Muscle of back (tissue), 11 donors: ENCODE data around the gene SYTL3. TPM values are rescaled to one million over a fixed set of nuclear protein-coding genes. Genes with fewer than 3 reads are reported as not detected.
"Not testable (repeated sequence)": the region's sequence is repeated elsewhere in the genome, so short reads cannot be mapped to it uniquely, and the experiment has no call there.

Experiments
- DNase-seq, 3 donors: peaks; one replicate each; pipeline versions ENCODE4 v3.0.0 to v3.0.0-alpha.2; 2013
- polyA plus RNA-seq, 10 donors: library from polyadenylated mRNA; unstranded; fragments of 120-200 nt; gene quantifications; one replicate each; pipeline ENCODE4 v1.2.1, GENCODE V29; 2013; ENCODE audit not compliant: insufficient read length in 10 of 10

Gene SYTL3
- polyA plus RNA-seq, 10 donors: 3.8 to 11.8 (median 7.2) TPM

DNA sequence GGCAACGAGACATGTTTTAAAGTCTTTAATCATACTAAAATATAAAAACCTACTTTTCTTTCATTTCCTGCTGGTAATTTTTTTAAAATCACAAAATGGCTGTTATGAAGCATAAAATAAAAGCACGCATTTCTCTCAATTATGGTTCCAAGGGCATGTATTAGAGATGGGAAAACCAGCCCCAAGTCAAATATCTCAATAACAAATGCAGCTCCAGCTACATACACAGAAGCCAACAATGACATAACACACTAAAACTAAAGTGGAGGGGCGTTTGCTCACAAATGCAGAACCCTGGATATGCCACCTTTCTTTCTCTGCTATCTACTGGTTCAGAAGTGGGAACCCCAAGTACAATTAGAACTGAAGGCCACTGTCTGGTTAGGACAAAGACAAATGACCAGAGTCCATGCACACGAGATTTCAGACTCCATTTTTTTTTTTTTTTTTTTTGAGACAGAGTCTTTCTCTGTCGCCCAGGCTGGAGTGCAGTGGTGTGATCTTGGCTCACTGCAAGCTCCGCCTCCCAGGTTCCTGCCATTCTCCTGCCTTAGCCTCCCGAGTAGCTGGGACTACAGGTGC, 141.5 kb downstream of the SYTL3 start:
- DNase-seq: peak in 1 of 3 donors; percentile 52

DNA sequence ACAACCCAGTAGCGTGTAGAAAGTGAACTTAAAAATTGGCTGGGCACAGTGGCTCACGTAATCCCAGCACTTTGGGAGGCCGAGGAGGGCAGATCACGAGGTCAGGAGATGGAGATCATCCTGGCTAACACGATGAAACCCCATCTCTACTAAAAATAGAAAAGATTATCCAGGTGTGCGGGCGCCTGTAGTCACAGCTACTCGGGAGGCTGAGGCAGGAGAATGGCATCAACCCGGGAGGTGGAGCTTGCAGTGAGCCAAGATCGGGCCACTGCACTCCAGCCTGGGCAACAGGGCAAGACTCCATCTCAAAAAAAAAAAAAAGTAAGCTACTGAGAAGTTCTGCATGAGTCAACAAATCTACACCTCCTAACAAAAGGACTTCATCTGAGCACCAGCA, 142.7 kb downstream of the SYTL3 start:
- DNase-seq: not testable (repeated sequence)

DNA sequence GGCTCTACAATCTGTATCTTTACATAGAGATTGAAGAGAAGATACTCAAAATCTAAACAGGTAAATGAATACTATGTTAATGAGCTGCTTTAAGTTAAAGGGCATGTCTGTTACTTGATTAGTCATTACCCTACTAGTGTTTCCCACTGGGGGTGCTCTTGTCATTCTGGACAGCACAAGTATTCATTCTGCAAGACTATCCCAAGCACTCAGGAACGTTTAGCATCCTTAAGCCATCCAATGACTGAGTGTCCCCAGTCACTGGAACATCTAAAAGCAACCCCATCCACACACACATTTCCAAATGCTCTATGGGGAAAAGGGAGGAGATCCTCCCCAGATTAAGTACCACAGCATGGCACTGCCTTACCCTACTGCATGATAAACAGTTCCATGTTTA, 143.6 kb downstream of the SYTL3 start:
- no peak for DNase-seq

DNA sequence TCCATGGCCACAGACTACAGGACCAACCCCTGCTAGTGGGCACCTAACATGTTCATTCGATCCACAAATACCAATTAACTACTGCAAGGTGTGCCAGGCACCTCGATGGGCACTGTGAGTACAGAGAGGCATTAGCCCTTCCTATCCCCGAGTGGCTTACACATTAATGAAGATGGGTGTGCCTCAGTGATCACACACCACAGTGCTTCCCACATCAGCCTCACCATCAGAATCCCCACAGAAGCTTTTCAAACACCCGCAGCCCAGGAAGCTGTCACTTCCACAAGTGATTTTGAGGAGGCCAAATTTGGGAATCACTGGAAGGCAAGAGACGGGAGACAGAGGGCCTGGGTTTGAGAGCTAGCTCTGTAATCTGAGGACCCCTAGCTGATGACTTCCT, 145.7 kb downstream of the SYTL3 start:
- no peak for DNase-seq

DNA sequence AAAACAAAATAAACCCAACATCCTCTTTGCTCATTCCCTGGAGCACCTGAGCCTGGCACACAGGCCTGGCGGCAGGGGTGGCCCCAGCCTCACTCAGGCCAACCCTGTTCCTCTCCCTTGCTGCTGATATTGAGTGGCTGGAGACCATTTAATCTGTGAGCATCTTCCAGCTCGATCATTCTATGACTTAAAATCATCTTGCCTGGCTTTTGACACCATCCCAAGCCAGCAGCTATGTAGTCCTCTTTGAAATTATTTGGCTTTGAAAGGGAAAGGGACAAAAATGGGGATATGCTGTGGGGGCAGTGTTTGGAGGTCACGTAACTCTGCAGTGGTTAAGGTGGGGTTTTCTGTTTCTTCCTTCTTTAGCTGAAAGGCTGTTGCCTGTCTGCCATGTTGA, 146.5 kb downstream of the SYTL3 start:
- no peak for DNase-seq

DNA sequence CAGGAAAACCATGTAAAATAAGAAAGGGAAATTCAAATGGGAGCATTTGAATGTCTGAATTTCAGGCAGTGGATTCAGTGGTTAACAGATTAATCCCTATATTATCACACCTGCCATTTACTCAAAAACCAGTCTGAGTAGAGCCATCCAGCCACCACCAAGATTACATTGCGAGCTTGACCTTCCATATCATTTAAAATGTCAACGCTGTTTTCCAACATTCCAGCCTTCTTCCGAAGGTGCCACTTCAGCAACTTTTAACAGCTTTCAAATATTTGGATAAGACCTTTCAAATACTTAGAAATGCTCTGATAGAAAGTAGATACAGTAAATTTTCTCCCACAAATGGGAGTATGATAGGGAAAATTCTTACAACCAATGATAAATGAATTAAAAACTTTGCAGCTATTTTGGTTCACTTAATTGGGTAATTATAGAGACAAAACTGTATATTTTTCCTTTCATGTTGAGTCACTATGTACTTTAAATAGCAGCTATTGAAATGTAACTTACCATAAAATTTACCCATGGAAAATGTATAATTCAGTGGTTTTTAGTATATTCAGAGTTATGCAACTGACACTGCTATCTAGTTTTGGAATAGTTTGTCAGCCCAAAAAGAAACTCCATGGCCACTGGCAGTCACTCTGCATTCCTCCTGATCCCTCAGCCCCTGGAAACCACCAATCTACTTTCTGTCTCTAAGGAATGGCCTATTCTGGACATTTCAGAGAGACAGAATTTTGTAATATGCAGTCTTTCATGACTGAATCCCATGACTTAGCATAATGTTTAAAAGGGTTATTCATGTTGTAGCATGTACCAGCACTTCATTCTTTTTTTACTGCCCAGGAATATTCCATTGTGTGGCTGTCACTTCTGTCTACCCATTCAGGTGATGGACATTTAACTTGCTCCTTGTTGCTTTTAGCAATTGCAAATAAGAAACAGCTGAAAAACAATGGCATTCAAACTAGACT, 147.8 kb downstream of the SYTL3 start:
- peak in 2 of 3 donors; percentile 13 to 68 for DNase-seq

DNA sequence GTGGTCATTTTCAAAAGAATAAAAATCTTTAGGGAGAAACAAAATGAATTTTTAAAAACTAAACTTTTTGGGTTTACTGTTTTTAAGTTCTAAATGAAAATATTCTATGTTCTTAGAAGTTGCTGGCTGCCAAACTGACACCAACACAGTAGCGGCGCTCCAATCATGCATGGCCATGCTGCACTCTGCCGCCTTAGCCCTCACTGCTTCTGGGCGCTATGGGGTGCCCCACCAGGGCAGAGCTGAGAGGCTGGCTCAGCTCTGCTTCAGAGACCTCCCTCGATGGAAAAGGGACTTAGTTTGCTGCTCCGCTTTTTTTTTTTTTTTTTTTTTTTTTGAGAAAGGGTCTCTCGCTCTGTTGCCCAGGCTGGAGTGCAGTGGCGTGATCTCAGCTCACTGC, 148.5 kb downstream of the SYTL3 start:
- DNase-seq: no peak

DNA sequence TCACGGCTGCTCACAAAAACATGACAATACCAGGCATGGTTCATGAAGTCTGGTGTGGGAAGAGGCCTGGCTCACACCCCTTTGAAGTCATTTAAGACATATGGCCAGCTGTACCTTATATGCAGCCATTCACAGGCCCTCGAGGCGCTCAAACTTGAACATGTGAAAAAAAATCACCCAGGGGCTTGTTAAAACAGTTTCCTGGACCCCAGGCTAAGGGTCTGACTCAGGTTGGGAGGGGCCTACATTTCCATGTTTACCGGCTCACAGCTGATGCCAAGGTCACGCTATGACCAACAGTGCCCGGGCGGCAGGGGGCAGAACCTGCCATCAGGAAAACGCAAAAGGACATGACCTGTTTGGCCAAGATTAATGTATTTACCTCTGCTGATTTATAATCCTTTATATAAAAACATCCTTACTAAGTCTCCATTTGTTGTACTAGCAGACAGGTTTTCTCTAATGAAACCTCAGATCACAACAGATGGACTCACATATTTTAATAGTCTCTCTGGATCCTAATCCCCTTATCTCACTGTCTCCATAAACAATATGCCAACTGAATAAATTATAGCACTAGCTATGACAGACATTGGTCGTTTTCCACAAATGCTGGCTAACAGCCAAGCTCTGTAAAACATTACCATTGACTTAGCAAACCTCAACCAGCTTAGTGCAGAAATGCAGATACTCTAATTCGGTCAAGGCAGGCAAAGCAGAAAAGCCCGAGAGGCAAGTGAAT, 149.4 kb downstream of the SYTL3 start:
- peak in 1 of 3 donors; percentile 30 for DNase-seq

DNA sequence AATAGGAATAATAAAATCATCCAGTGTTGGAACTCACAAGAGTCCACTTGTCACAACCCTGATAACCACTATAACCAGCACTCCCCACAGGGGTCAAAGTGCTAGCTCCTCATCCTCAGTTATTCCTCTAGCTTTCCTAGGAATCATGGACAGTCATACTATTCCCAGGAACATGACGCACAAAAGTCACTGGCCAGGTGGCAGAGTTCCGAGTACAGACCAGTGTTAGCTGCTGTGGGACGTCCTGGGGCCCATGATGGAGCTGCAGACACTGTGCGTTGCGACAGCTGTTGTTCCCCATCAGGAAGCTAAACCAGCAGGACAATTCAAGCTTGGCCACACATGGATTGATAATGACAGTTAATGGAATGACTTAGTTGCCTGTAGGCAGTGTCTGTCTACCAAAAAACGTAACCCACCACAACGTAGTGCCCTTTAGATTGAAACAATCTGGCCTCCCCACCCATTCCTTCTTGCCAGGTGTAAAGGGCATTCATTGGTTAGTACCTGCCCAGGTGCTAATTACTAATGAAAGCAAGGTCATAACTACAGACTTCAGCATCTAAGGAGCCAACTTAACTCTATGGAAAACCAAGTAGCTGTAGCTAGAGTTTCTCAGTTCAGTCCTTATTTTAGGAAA, 151.9 kb downstream of the SYTL3 start:
- DNase-seq: peak in 2 of 3 donors; percentile 15 to 27

DNA sequence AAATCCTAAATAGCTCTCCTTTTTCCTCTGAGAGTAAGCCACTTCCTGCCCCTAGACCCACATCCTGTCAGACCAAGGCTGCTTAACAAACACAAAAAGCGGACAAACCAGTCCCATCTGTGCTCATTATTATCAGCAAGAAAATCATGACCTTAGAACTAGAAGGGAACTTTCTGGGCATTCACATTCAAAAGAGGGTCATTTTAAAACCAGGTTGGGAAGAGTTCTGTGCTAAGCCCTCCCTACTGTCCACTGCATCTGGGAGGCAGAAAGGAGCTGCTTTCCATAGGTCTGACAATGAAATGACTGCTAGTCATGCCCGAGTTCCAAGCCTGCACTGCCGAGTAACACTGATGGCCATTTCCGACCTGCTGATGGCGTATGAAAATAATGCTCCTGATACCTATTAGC, 153.9 kb downstream of the SYTL3 start:
- peak in 1 of 3 donors; percentile 40 for DNase-seq

DNA sequence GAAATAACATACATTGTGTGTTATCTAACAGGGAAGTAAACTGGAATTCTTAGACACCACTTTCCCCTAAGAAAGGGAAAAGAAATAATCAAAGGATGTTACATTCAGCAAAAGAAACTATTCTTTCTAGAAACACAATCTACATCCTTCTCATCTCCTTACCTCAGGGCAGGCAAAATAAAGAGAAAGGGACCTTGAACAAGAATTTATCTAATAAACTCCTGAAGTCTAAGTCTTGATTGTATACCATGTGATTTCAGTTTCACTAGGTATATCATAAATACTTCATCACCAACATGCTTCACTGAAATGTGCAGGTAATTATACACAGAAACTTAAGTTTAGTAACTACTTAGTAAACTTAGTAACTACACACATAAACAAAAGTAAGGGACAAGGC, 154.4 kb downstream of the SYTL3 start:
- DNase-seq: no peak

DNA sequence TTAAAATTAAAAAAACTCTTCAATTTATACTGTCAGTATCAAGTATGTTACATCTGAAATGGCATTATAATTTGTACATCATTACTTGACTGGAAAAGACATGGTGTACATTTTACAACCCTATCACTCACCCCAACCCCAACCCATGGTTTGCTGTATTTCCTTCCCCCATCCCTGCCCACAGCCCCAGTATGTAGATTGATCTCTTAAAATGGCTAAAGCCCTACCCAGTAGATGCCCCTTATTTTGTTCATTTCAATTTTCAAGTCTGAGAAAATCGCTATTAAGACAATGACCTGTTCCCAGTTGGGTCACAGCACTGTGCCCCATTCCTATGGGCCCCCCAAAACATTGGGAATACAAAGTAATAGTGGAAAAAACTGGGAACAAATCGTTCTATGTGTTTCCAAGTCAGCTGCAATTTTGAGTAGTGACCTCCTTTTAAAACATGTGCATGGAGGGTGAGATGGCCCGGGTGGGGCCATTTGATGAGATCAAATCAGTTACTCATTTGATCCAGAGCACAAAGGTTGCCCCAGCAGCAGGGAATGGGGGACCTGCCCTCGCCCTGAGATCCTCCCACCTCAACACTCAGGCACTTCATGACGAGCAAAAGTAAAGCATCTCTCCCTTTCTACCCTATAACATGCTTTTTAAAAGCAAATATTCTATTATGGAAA, 156.0 kb downstream of the SYTL3 start:
- DNase-seq: no peak

DNA sequence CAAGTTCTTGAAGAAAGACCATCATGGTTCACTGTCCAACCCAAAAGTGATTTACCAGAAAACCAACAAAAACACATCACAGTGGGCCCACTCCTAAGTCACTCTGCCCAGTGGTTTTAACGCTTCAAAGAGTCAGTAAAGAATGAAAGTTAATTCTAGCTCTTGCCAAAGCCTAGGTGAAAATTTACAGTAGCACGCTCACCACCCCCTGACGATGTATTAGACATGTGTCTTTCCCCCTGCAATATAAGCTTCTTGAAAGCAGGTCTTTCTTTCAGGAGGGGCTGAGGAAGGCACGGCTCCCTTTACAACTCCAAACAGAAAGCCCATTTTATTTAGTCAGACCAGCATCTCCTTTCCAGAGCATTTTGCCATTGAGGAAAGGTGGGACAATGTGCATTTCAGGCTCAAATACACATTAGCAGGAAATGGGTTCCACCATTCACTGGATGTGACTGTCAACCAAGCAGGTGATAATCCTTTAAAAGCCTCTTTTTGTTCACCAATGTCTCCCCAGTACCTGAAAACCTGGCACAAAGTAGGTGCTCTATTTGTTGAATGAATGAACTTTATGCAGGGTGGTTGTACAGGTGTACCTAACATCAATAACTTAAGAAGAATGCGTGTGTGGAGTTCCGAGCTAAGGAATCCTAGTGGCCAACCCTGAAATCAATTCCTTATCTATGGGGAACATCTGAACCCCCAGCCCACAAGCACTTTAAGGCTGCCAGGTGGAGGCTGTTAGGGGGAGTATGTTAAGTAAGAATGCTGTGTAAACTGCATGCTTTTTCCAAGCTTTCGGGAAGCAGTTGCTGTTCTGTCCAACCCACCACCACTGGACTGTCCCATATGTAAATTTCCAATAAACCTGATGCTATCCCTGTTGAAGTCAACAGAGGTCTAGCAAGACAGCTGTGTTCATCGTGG, 157.9 kb downstream of the SYTL3 start:
- DNase-seq: no peak

DNA sequence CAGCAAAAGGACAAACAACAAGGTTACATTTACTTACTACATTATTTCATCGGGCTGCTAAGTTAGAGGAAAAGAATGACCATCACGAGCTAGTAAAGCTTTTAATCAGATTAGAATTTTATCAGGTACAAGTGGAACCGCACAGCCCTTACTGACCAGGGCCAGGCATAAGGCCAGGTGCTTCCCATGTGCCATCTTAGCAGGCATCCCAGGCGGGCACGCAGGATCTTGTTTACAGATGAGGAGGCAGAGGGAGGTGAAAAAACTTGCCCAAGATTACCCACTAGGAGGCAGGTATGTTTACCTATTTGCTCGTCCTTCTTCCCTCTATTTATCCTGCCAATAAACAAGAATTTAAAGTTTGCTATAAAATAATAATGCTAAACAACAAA, 158.6 kb downstream of the SYTL3 start:
- no peak for DNase-seq

DNA sequence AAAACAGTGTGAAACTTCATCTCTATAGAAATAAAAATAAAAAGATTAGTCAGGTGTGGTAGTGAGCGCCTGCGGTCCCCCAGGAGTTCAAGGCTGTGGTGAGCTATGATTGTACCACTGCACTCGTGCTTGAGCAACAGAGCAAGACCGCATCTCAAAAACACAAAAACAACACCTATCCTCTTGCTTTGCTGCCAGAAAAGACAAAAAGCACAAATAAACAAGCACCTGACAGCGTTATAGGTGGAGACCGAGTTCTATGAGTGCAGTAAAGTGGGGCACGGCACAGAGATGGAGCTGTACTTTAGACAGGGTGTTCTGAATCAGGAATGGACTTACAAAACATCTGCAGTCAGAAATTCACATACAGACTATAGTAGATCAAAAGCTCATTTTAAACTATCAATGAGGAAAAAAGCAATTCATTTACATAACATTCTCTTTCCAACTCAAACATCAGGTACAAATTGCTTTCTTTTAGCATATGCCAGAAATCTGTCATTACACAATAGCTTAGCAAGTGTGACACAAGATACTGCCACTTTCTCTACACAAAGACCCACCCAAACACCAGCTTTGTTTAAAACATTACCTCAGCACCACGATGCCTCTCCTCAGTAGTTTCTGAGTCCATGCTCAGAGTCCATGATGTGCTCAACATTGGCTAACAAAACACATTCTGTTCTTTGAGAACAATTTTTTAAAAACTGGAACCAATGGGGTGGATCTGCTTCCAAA, 159.3 kb downstream of the SYTL3 start:
- DNase-seq: no peak

DNA sequence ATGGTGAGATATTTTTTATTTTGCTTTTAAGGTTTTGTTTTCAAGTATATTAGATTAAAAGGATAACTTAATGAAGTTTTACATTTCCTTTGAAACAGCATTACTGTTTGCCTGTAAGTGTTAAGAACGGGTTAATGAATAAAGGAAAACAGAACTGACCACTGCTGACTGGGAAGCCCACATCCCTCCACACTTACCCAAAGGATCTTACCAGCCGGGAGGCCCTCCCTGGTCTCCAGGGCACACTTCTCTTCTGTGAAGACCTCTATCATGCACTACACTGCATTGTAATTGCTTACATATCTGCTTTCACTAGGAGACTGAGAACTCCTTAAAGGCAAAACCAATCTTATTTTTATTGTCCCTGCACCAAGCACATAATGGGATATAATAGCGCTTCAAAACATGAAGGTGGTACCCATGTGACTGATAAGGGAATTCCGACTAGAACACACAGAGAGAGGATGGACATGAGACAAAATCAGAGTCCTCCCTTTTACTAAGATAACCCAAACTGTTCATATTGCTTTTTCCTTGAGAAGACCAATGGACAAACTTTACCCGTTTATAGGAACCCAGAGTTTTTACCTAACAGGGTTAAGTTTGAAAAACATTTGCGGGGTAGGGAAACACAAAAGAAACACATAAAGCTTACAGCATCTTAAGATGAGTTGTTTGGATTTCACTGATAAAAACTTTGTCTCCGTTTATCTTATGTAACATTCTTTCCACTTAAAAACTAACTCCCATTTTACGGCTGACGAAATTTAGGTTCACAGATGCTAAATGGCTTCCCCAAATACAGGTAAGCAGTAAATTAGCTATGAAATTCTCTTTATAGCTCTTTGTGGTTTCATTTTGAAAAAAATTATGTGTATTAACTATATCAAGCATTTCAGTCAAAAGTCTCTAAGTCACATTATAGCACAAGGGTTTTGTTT, 160.6 kb downstream of the SYTL3 start:
- no peak for DNase-seq

DNA sequence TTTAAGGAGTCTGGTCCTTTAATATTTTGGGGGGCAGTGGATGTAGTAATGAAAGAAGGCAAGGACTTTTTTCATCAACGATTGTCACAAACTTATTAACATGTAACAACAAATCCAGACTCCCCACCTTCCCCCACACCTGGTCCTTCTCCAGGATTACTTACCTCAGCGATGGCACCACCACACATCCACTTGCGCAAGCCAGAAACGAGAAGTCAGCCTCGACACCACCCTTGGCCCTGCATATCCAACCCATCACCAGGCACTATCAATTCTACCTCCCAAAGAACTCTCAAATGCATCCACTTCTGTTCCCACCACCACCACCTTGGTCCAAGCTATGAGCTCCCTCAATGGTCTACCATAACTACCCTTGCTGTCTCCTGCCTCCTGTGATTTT, 162.8 kb downstream of the SYTL3 start:
- no peak for DNase-seq

DNA sequence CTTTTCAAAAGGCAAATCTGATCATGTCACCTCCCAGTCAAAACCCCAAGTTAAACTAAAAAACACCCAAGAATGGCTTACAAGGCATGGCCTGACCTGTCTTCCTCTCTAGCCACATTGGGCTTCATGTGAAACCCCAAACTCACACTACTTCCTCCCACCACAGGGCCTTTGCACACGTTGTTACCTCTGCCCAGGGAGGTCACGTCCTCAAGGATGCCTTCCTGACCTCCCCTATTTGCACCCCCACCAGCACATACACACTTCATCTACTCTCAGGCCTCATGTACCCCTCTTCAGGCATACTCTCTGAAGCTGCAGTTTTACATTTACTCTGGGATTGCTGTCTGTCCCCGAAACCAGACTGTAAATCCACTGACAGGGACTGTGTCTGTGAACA, 163.2 kb downstream of the SYTL3 start:
- DNase-seq: no peak
